HCT116 (cell line): ENCODE results near the gene TRIM38. TPM values are rescaled to one million over a fixed set of nuclear protein-coding genes. Genes with fewer than 3 reads are reported as not detected.

ENCODE experiments used
- ATAC-seq: fragments of 200-7000 bp; cut with Tn5 transposase; 2 replicates; pipeline ENCODE4 v1.9.1; 2020; ENCODE audit warnings: mild to moderate bottlenecking, moderate library complexity
- BruUV-seq: library from RNA; stranded (reverse); fragments of 400-500 nt; replicated peaks from 2 replicates; lab custom pipeline; 2021; lab: Mats Ljungman, UMichigan
- CTCF ChIA-PET: fragments of 300-600 bp; sonication (Branson Sonifier 250); formaldehyde crosslinking; loops from one replicate; lab custom pipeline; 2021; ENCODE audit warnings: antibody characterized with exemption; lab: Charles Lee
- POLR2A ChIA-PET: fragments of 300-600, 350-600 bp; sonication (Branson Sonifier 250); formaldehyde crosslinking; loops from one replicate; lab custom pipeline; 2021; ENCODE audit warnings: antibody characterized with exemption; lab: Charles Lee
- RAD21 ChIA-PET, 2 experiments: fragments of 300-600 bp; sonication (Branson Sonifier 250); formaldehyde crosslinking; loops; one replicate each; lab custom pipeline; 2023; ENCODE audit warnings: low total read pairs in 2 of 2; ENCODE audit not compliant: uncharacterized antibody in 2 of 2, unreplicated experiment in 2 of 2, low non-redundant PET in 1 of 2; lab: Charles Lee
- DNase-seq: peaks from one replicate; pipeline ENCODE4 v3.0.0-alpha.2; 2010; ENCODE audit warnings: low read depth, low spot score
- H2AFZ ChIP-seq: fragments of 200-600 bp; shearing (Covaris generic), sonication (generic); 2 replicates; pipeline ENCODE4 v1.6.1; 2017; ENCODE audit warnings: low read depth, mixed run types, mixed read lengths, antibody characterized with exemption, low read length; ENCODE audit not compliant: poor library complexity, severe bottlenecking
- H3K27ac ChIP-seq: 2 replicates; pipeline ENCODE4 v1.5.1; 2012; ENCODE audit warnings: low read depth, low read length
- H3K27me3 ChIP-seq: fragments of 200-600 bp; sonication (generic); 2 replicates; pipeline ENCODE4 v1.6.1; 2016; ENCODE audit warnings: mixed run types, low read length, mixed read lengths; ENCODE audit not compliant: insufficient read depth
- H3K36me3 ChIP-seq, 2 experiments: fragments of 200-500 bp in 1 of 2; fragments of 200-600 bp in 1 of 2; sonication (Bioruptor generic) in 1 of 2; sonication (generic) in 1 of 2; 2 replicates each; pipeline versions ENCODE4 v1.5.1 to v1.6.1; 2014 to 2016; ENCODE audit warnings: low read length in 2 of 2, inconsistent platforms in 1 of 2, mixed read lengths in 1 of 2, mixed run types in 1 of 2; ENCODE audit not compliant: insufficient read depth in 2 of 2, control insufficient read depth in 1 of 2
- H3K4me1 ChIP-seq, 2 experiments: fragments of 200-600 bp in 1 of 2; sonication (generic) in 1 of 2; 2 replicates each; pipeline versions ENCODE4 v1.5.1 to v1.6.1; 2012 to 2017; ENCODE audit warnings: low read length in 2 of 2, inconsistent platforms in 1 of 2, mild to moderate bottlenecking in 1 of 2, mixed read lengths in 1 of 2, mixed run types in 1 of 2, moderate library complexity in 1 of 2; ENCODE audit not compliant: insufficient read depth in 2 of 2, control insufficient read depth in 1 of 2
- H3K4me2 ChIP-seq: fragments of 200-600 bp; sonication (generic); 2 replicates; pipeline ENCODE4 v1.6.1; 2017; ENCODE audit warnings: mixed run types, low read length, mixed read lengths
- H3K4me3 ChIP-seq, 2 experiments: fragments of 200-600 bp in 1 of 2; sonication (generic) in 1 of 2; replicated peaks in 1 of 2; 2 replicates each; pipeline ENCODE4 v1.5.1; 2011 to 2016; ENCODE audit warnings: low read length in 2 of 2, control low read depth in 1 of 2, low read depth in 1 of 2, mild to moderate bottlenecking in 1 of 2, mixed read lengths in 1 of 2, mixed run types in 1 of 2
- H3K79me2 ChIP-seq: fragments of 200-600 bp; sonication (generic); 2 replicates; pipeline ENCODE4 v1.6.1; 2017; ENCODE audit warnings: mild to moderate bottlenecking, mixed run types, low read length, moderate library complexity, mixed read lengths; ENCODE audit not compliant: insufficient read depth
- H3K9ac ChIP-seq: fragments of 200-600 bp; sonication (generic); 2 replicates; pipeline ENCODE4 v1.6.1; 2016; ENCODE audit warnings: low read length, mixed read lengths
- H3K9me2 ChIP-seq: fragments of 200-600 bp; sonication (generic), shearing (Covaris generic); 2 replicates; pipeline ENCODE4 v1.6.1; 2017; ENCODE audit warnings: mixed run types, mild to moderate bottlenecking, moderate library complexity; ENCODE audit not compliant: insufficient read depth
- H3K9me3 ChIP-seq, 2 experiments: fragments of 200-500 bp in 1 of 2; fragments of 200-600 bp in 1 of 2; sonication (Bioruptor generic) in 1 of 2; sonication (generic) in 1 of 2; 2 replicates each; pipeline ENCODE4 v1.6.1; 2014 to 2017; ENCODE audit warnings: low read length in 2 of 2, mixed read lengths in 2 of 2, inconsistent platforms in 1 of 2, low read depth in 1 of 2, mild to moderate bottlenecking in 1 of 2, mixed run types in 1 of 2, moderate library complexity in 1 of 2; ENCODE audit not compliant: control insufficient read depth in 1 of 2, insufficient read depth in 1 of 2
- H4K20me1 ChIP-seq: fragments of 200-600 bp; sonication (generic), shearing (Covaris generic); 2 replicates; pipeline ENCODE4 v1.6.1; 2017; ENCODE audit warnings: mixed run types, mild to moderate bottlenecking, moderate library complexity; ENCODE audit not compliant: insufficient read depth
- CTCF ChIP-seq, 3 experiments: fragments of 200-600 bp in 1 of 3; sonication (generic) in 1 of 3; IDR thresholded peaks in 2 of 3; conservative IDR thresholded peaks in 1 of 3; 2 replicates each; pipeline ENCODE4 v1.5.1; 2012 to 2017; ENCODE audit warnings: low read depth in 2 of 3, low read length in 2 of 3, antibody characterized with exemption in 1 of 3, borderline replicate concordance in 1 of 3, control low read depth in 1 of 3, mild to moderate bottlenecking in 1 of 3, mixed read lengths in 1 of 3, mixed run types in 1 of 3, moderate library complexity in 1 of 3; ENCODE audit not compliant: insufficient read depth in 1 of 3
- EZH2 ChIP-seq: fragments of 200-600 bp; sonication (generic); IDR thresholded peaks from 2 replicates; pipeline ENCODE4 v1.6.1; 2017; ENCODE audit warnings: antibody characterized with exemption, mixed run types
- MAX ChIP-seq: IDR thresholded peaks from 2 replicates; pipeline ENCODE4 v1.6.1; 2012
- POLR2AphosphoS5 ChIP-seq: IDR thresholded peaks from 2 replicates; pipeline ENCODE4 v1.6.1; 2011; ENCODE audit warnings: mild to moderate bottlenecking, low read depth, low read length, moderate library complexity
- SRF ChIP-seq: IDR thresholded peaks from 2 replicates; pipeline ENCODE4 v1.6.1; 2012; ENCODE audit warnings: low read depth
- YY1 ChIP-seq: IDR thresholded peaks from 2 replicates; pipeline ENCODE4 v1.6.1; 2011; ENCODE audit warnings: low read length, low read depth, moderate library complexity, mild to moderate bottlenecking; ENCODE audit not compliant: insufficient replicate concordance; ENCODE audit errors: extremely low read depth
- intact Hi-C: fragments of 100-400 bp; cut with micrococcal nuclease; formaldehyde crosslinking; loops from 2 replicates; pipeline ENCODE4 v1.10.0; 2022
- total RNA-seq: library from RNA; stranded (reverse); gene quantifications from one replicate; pipeline ENCODE4 v1.2.1, GENCODE V29; 2021; ENCODE audit not compliant: unreplicated experiment

TRIM38 gene
- total RNA-seq, 1 experiment from 2014 or later: 9.6 TPM

GRCh38 chr6:25963426-25964123, 973 bp downstream of the TRIM38 start:
- peak overlapping the region; percentile 33; the same call in 1 of the 2 replicates for H3K27ac ChIP-seq
- no peak for DNase-seq
- TF ChIP-seq YY1: no peak
- no peak for TF ChIP-seq EZH2
- TF ChIP-seq SRF: no peak
- TF ChIP-seq POLR2AphosphoS5: no peak
- no peak for TF ChIP-seq MAX
- TF ChIP-seq CTCF (IDR thresholded peaks at IDR 0.05 in 2 of 3, conservative IDR thresholded peaks at IDR 0.05 in 1 of 3; ENCODE audit: borderline replicate concordance in 1 of 3, insufficient read depth in 1 of 3, low read depth in 2 of 3, low read length in 2 of 3): no peak
- TF ChIP-seq, all 23 proteins: peak for 0
- Histone ChIP-seq H4K20me1 (no peaks in the 10 kb centered on the region), H3K9me3 (peaks cover 3 to 7% of the 10 kb centered on the region in 2 experiments; a peak in 2 of 4 replicates), H3K9me2 (no peaks in the 10 kb centered on the region), H2AFZ (no peak overlapping the region), H3K79me2 (no peaks in the 10 kb centered on the region), H3K4me3 (peak overlapping the region; percentile 62 to 63), H3K9ac (peak overlapping the region; percentile 31; the same call in 1 of the 2 replicates), H3K27me3 (no peaks in the 10 kb centered on the region), H3K4me1 (peaks cover 18 to 29% of the 10 kb centered on the region in 2 experiments), H3K4me2 (peak overlapping the region; percentile 82), H3K36me3 (peaks cover 9 to 11% of the 10 kb centered on the region in 2 experiments; a peak in 3 of 4 replicates)
- intact Hi-C loops: no loop called here
- ChIA-PET CTCF (interaction anchor here (2.1 kb wide), 1 partner anchor 29 kb away, joined by 15 read pairs; no protein-coding TSS in a partner anchor), POLR2A (no interaction called here), RAD21 (no interaction called here)
- peak; percentile 34 for ATAC-seq
- no TSS peak for BruUV-seq
